ENCODE measurements around the gene AUP1. TPM values are rescaled to one million over a fixed set of nuclear protein-coding genes. Genes with fewer than 3 reads are reported as not detected.
"Not testable (repeated sequence)": the region's sequence is repeated elsewhere in the genome, so short reads cannot be mapped to it uniquely, and the experiment has no call there.

AUP1 gene
- total and polyA plus RNA-seq, 2 donors (not counting 3 experiments of a cell fraction or from before 2014, with no cell fraction given): 103 to 187 TPM

DNA sequence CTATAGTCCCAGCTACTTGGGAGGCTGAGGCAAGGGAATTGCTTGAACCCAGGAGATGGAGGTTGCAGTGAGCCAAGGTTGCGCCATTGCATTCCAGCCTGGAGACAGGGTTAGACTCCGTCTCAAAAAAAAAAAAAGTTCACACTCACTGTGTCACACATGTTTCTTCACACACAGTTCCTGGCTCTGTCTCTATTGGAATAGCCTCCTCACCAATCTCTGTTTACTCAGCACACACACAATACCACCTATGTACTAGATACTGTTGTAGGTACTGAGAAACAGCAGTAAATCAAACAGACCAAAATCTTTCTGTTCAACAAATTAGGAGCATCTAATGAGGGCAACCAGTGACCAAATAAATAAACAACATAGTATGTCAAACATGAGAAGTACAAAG is 43.4 kb downstream of the AUP1 start:
- no peak for FAIRE-seq

DNA sequence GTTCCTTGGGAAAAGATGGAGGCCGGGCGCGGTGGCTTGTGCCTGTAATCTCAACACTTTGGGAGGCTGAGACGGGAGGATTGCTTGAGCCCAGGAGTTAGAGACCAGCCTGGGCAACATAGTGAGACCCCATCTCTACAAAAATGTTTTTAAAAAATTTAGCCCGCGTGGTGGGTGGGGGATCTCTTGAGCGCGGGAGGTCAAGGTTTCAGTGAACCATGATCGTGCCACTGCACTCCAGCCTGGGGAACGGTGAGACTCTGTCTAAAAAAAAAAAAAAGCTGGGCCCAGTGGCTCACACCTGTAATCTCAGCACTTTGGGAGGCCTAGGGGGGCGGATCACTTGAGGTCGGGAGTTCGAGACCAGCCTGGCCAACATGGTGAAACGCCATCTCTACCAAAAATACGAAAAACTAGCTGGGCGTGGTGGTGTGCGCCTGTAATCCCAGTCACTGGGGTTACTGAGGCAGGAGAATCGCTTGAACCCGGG is 45.8 kb downstream of the AUP1 start:
- CTCF ChIA-PET: interaction anchor here (1.5 to 5.6 kb wide), 9 partner anchors 10 to 104 kb away, joined by 3 to 82 read pairs (median 10); partner anchors contain the start of genes AUP1, DQX1, HTRA2 and MRPL53

More for the DNA sequence above, 43.4 kb downstream of the AUP1 start:
- Histone ChIP-seq H2AFZ (ENCODE audit: low read depth, low read length) (no peak overlapping the region), H4K20me1 (replicated peaks; ENCODE audit: control insufficient read depth, extremely low read depth, insufficient read depth, low read length) (no peaks in the 10 kb centered on the region), H3K9me1 (replicated peaks; ENCODE audit: control insufficient read depth, extremely low read depth, insufficient read depth, low read length) (no peaks in the 10 kb centered on the region), H3K4me2 (ENCODE audit: insufficient read depth, low read length) (no peak overlapping the region), H3K27ac (ENCODE audit: insufficient read depth, low read depth, low read length) (no peak overlapping the region), H3K36me3 (ENCODE audit: control insufficient read depth in 2 of 2, extremely low read depth in 1 of 2, insufficient read depth in 2 of 2, low read length in 2 of 2) (peaks cover 0 to 5% of the 10 kb centered on the region in 2 experiments), H3K79me2 (ENCODE audit: control insufficient read depth, insufficient read depth, low read length) (peaks cover 10% of the 10 kb centered on the region), H3K9ac (replicated peaks; ENCODE audit: extremely low read depth, insufficient read depth, low read length) (no peak overlapping the region), H3K4me3 (replicated peaks in 1 of 3; ENCODE audit: insufficient read depth in 1 of 3, low read depth in 1 of 3, low read length in 3 of 3) (no peak overlapping the region), H3K4me1 (ENCODE audit: control insufficient read depth, extremely low read depth, insufficient read depth, low read length) (peaks cover 10% of the 10 kb centered on the region), H3K27me3 (ENCODE audit: control insufficient read depth in 2 of 2, insufficient read depth in 2 of 2, low read length in 2 of 2) (no peaks in the 10 kb centered on the region), H3K9me3 (replicated peaks; ENCODE audit: control insufficient read depth, insufficient read depth, low read length) (no peaks in the 10 kb centered on the region)
- ChIA-PET POLR2A (no interaction called here), CTCF (no interaction called here)
- dilution Hi-C loops (cut with MboI; ENCODE audit: extremely low pct_ligation_motif_present, low sequenced_read_pairs) (no loop called here), intact Hi-C loops (cut with micrococcal nuclease) (no loop called here)
- BruUV-seq (replicated peaks): no TSS peak
- DNase-seq (ENCODE audit: low read depth, low spot score): no peak
- TF ChIP-seq GATA2 (IDR thresholded peaks at IDR 0.05; ENCODE audit: insufficient read depth, insufficient read length, low read depth, low read length) (no peak), MYC (IDR thresholded peaks at IDR 0.05; ENCODE audit: low read depth, low read length) (no peak), POLR2AphosphoS5 (IDR thresholded peaks at IDR 0.05; ENCODE audit: insufficient read depth, low read depth, low read length) (no peak), POLR2A (IDR thresholded peaks at IDR 0.05; ENCODE audit: low read depth, low read length) (no peak), JUN (IDR thresholded peaks at IDR 0.05; ENCODE audit: borderline replicate concordance, insufficient read depth, insufficient read length, low read depth) (no peak), EZH2 (IDR thresholded peaks at IDR 0.05; ENCODE audit: borderline replicate concordance, low read depth, low read length, severe bottlenecking) (no peak), FOS (IDR thresholded peaks at IDR 0.05; ENCODE audit: borderline replicate concordance, insufficient read depth, low read length) (no peak)
- TF ChIP-seq, protein P1, sequence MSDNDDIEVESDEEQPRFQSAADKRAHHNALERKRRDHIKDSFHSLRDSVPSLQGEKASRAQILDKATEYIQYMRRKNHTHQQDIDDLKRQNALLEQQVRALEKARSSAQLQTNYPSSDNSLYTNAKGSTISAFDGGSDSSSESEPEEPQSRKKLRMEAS (IDR thresholded peaks at IDR 0.05; ENCODE audit: insufficient read depth, insufficient read length): no peak
- TF ChIP-seq, protein P2, sequence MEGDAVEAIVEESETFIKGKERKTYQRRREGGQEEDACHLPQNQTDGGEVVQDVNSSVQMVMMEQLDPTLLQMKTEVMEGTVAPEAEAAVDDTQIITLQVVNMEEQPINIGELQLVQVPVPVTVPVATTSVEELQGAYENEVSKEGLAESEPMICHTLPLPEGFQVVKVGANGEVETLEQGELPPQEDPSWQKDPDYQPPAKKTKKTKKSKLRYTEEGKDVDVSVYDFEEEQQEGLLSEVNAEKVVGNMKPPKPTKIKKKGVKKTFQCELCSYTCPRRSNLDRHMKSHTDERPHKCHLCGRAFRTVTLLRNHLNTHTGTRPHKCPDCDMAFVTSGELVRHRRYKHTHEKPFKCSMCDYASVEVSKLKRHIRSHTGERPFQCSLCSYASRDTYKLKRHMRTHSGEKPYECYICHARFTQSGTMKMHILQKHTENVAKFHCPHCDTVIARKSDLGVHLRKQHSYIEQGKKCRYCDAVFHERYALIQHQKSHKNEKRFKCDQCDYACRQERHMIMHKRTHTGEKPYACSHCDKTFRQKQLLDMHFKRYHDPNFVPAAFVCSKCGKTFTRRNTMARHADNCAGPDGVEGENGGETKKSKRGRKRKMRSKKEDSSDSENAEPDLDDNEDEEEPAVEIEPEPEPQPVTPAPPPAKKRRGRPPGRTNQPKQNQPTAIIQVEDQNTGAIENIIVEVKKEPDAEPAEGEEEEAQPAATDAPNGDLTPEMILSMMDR (IDR thresholded peaks at IDR 0.05; ENCODE audit: extremely low read depth in 1 of 2, insufficient read depth in 1 of 2, low read depth in 1 of 2, low read length in 2 of 2): no peak

More for the DNA sequence above, 45.8 kb downstream of the AUP1 start:
- Histone ChIP-seq H3K4me3 (replicated peaks in 1 of 3; ENCODE audit: insufficient read depth in 1 of 3, low read depth in 1 of 3, low read length in 3 of 3) (peak overlapping the region; percentile 6 to 79 (median 66)), H2AFZ (ENCODE audit: low read depth, low read length) (peak overlapping the region; percentile 81), H3K79me2 (ENCODE audit: control insufficient read depth, insufficient read depth, low read length) (peaks cover 16% of the 10 kb centered on the region), H3K4me1 (ENCODE audit: control insufficient read depth, extremely low read depth, insufficient read depth, low read length) (peaks cover 13% of the 10 kb centered on the region), H3K9ac (replicated peaks; ENCODE audit: extremely low read depth, insufficient read depth, low read length) (peak overlapping the region; percentile 68), H3K4me2 (ENCODE audit: insufficient read depth, low read length) (peak overlapping the region; percentile 65)
- H3K27ac ChIP-seq (ENCODE audit: insufficient read depth, low read depth, low read length); H3K9me1 ChIP-seq (replicated peaks; ENCODE audit: control insufficient read depth, extremely low read depth, insufficient read depth, low read length); DNase-seq (ENCODE audit: low read depth, low spot score); BruUV-seq (replicated peaks); H4K20me1 ChIP-seq (replicated peaks; ENCODE audit: control insufficient read depth, extremely low read depth, insufficient read depth, low read length); FAIRE-seq; H3K9me3 ChIP-seq (replicated peaks; ENCODE audit: control insufficient read depth, insufficient read depth, low read length); dilution Hi-C loops (cut with MboI; ENCODE audit: extremely low pct_ligation_motif_present, low sequenced_read_pairs); POLR2A ChIA-PET; H3K27me3 ChIP-seq (ENCODE audit: control insufficient read depth in 2 of 2, insufficient read depth in 2 of 2, low read length in 2 of 2); H3K36me3 ChIP-seq (ENCODE audit: control insufficient read depth in 2 of 2, extremely low read depth in 1 of 2, insufficient read depth in 2 of 2, low read length in 2 of 2): not testable (repeated sequence)
- intact Hi-C loops (cut with micrococcal nuclease): loop anchor here (1.0 kb wide), 6 partner anchors 15 to 104 kb away; partner anchors contain the start of genes AUP1, HTRA2, INO80B and PCGF1

All from endothelial cell of umbilical vein (primary cell).